Epithelial cell of prostate (primary cell): ENCODE results near the gene ATP5F1D.

Experiments used
- DNase-seq: peaks from one replicate; pipeline ENCODE4 v3.0.0-alpha.2; 2011; ENCODE audit warnings: low read depth, low spot score
- H3K27ac ChIP-seq: fragments of 450-650 bp; 2 replicates; pipeline ENCODE4 v1.5.1; 2017; ENCODE audit warnings: mild to moderate bottlenecking

ATP5F1D gene

DNA sequence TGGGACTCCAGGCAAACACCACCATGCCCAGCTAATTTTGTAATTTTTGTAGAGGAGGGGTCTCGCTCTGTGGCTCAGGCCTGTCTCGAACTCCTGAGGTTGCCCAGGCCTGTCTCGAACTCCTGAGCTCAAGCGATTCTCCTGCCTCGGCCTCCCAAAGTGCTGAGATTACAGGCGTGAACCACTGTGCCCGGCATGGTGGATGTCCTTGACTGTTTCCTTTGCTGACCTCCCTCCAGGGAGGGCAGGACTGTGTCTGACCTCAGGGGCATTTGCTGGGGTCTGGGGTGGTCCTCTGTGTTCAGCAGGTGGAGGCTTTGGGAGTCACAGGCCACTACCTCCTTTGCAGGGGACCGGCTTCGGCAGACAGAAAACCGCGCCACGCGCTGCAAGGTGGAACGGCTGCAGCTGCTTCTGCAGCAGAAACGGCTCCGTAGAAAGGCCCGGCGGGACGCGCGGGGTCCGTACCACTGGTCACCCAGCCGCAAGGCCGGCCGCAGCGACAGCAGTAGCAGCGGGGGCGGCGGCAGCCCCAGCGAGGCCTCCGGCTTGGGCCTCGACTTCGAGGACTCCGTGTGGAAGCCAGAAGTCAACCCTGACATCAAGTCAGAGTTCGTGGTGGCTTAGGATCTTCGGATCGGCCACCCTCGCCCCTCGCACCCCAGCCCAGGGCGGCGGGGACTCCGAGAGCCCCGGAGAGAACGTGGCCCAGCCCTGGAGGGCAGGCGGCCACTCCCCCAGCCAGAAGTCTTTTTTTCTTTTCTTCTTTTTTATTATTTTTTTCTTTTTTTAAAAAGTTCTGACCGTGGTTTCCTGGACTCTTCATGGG lies 15.3 kb downstream of the ATP5F1D start:
- H3K27ac ChIP-seq: peak overlapping the region; percentile 99

DNA sequence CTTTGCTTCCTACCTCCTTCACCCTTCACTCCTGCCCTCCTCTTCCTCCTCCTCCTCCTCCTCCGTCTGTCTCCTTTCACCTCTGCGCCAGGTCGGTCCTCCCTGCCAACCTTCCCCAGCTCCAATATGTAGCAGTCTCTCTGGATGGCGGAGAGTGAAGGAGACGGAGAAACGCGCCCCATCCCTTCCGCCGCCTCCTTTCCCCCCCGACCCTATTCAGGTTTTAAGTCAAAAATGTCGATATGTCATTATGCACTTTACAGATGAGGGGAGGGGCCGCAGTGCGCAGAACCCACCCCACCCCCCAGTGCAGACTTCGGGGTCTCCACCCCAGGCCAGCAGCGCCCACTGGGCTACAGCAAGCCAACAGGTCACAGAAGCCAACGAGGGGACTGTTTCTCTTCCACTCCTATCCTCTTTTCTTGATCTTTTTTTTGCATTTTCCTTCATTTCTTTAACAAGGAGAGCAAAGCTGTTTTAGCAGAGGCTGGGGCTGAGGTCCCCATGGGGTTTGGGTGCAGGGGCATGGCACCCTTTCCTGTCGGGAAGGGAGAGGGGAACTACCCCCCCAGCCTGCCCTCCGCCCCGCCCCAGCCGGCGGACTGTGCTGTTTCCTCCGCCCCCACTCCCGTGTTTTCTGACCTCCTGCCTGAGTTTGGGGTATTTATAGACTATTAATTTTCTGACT lies 16.1 kb downstream of the ATP5F1D start:
- DNase-seq: no peak
- H3K27ac ChIP-seq: peak overlapping the region; percentile 99

More for the DNA sequence above, 15.3 kb downstream of the ATP5F1D start:
- no peak for DNase-seq

DNA sequence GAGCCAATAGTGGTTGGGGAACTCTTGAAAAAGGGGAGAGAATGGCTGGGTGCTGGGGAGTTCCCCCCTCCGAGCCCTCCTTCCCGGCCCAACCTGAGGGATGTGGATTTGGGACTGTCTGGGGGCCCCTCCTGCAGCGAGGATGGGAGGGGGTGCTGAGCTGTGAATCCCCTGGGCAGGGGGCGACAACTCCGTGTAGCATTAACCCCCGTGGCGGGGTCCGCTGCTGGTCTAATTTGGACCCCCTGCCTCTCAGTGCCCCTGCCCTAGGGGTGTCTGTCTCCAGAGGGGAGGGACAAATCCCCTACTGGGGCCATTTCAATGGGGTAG lies 16.6 kb downstream of the ATP5F1D start:
- H3K27ac ChIP-seq: peak overlapping the region; percentile 99
- no peak for DNase-seq

DNA sequence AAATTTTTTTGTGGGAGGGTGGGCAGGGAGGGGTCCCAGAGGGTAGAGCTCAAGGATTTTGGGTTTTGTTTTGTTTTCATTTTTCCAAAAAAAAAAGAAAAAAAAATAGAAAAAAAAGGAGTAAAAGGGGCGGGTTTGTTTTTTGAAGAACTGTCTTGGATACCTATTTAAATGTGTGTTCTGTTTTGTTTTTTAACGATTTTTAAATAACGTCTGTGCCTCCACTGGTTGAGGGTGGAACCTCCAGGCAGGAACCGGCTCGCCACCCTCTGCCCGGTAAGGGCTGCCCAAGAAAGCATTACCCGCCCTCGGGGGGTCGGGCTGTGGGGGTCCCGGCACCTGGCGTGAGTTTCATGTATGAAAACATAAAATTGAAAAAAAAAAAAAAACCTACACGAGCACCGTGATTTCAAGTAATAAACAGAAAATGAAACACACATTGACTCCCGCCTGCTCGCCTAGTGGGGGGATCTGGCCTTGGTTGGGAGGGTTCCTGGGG lies 17.2 kb downstream of the ATP5F1D start:
- peak overlapping the region; percentile 99 for H3K27ac ChIP-seq

DNA sequence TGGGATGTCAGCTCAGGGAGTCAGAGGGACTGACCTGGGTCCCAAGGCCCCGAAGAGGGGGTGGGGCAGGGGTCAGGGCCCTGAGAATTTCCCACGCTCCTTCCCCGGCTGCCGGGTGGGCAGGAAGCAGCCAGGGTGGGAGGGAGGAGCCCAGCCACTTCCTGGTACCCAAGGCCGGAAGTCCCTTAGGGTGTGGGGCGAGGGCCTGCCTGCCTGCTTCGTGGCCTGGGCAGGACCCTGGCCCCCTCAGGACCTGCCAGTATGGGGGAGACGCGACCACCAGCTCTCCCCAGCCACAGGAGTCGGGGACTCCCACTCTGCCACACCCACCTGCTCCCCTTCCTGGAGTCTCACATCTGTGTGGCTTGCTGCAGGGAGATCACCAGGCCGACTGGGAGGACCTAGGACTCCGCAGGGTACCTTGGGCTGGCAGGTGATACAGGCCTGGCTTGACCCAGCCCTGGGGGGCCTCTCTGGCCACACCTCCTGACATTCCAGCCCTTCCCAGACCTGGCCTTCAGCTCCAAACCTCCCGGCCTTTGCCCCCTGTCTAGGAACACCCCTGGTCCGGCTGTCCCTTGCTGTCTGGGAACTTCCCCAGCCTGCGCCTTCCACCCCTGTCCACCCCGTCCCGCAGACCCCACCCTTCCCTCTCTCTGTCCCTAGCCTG lies 17.8 kb downstream of the ATP5F1D start:
- no peak for DNase-seq
- peak overlapping the region; percentile 99 for H3K27ac ChIP-seq

More for the DNA sequence above, 17.2 kb downstream of the ATP5F1D start:
- no peak for DNase-seq

DNA sequence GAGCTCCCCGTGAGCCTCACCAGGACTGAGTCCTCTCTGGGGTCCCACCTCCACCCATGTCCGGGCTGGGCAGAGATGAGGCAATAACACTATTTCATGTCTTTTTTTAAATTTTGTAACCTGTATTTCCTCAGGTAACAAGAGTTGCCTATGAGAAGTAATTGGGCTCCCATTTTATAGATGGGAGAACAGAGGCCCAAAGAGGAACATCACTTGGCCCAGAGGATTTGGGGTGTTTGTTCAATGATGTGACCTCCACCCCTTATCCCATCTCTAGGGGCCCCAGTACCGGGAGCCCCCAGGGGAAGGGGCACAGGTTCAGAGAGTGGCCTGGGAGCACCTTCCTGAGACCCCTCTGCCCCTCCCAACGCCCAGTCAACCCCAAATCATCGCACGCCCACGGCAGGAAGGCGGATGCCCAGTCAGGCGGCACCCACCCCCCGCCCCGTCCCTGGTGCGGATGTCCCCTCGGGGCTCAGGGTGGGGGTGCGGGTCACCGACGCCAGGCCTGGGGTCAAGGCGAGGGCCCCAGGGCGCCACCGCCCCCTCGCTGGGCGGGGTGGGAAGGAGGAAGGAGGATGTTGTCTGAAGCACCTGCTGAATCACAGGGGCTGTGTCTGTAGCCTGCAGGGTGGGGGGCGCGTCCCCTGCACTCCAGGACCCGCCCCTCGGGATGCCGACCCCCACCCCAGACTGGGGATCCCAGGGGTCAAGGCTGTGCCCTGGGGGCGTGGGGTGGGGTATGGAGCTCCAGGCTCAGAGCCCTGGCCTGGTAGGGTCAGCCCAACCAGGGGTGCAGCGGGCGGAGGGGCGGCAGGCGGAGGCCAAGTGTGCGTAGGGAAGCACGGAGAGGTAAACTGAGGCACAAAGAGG lies 18.6 kb downstream of the ATP5F1D start:
- H3K27ac ChIP-seq: peak overlapping the region; percentile 99
- DNase-seq: no peak

DNA sequence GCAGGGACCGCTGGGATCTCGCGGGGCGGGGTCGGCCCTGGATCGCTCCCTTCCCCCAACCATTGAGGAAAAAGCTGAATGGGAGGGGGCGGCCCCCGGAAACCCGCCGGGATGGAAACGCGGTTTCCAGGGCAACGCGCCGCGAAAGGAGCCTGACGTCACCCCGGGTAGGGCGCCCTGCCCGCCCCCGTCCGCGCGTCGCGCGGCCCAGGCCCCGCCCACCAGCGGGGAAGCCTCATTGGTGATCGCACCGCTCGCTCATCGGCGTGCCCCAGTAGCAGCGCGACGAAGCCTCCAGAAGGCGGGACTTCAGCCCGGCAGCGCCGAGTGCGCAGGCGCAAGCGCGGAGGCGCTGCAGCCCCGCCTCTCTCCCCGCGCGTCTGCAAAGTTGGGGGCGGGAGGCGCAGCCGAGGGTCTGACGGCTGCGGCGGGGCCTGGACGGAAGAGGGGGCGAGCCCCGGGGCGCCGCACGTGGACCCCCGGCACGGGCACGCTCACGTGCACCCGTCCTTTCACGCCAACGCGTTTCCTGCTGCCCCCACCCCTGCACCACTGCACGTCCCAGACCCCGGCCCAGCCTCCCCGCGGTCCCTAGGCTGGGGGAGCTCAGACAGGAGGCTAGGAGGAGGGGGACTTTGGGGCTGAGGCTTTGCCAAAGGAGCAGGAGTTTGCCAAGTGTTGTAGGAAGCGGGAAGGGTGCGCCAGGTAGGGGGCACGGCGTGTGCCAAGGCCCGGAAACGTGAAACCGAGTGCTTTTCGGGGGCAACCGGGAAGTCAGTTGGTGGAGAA lies 19.4 kb downstream of the ATP5F1D start:
- peak overlapping the region; percentile 99 for H3K27ac ChIP-seq
- no peak for DNase-seq

DNA sequence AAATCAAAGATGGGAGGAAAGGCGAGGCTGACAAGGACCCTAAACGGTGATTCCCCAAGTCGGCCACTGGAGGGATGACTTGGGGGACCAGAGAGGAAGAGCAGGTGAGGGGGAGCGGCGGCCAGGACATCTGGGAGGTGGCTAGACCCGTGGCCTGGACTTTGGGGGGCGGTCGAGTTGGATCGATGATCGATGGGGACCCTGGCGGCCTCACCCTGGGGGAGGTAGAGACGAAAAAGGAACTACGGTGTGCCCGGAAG lies 19.9 kb downstream of the ATP5F1D start:
- no peak for DNase-seq
- peak overlapping the region; percentile 99 for H3K27ac ChIP-seq

DNA sequence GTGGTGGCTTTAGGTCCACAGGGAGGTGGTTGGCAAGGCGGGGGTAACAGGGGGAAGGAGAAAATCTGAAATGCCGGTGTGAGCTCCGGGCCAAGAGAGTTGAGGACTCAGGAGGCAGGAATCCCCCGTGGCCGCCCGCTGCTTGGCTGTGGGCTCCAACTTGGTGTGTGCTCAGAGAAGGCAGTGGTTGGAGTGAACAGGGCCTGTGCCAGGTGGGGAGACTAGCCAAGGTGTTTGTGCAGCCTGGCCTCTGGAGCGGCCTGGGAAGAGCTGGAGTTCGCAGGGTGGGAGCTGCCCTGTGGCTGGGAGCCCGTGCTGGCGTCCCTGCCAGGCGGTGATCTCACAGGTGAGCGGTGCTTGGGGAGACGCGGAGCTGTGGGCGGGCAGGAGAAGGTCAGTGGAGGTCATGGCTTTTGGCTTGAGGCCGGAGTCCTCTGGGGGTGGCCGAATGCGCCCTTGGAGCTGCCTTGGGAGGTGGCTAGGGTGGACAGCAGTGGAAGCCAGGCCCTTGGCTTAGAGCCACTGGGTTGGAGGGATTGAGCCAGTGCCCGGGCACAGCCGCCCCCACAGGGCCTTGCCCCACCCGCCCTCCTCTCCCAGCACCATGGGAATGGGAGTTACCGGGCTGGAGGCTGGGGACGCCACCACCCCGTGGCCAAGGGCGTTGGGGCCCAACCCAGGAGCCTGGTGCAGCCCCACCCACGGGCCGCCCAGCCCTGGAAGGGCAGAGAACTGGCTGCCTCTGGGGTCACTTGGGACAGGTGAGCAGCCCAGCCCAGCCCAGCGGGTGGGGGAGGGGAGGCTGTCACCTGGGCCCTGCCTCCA lies 20.5 kb downstream of the ATP5F1D start:
- no peak for DNase-seq
- H3K27ac ChIP-seq: peak overlapping the region; percentile 99

DNA sequence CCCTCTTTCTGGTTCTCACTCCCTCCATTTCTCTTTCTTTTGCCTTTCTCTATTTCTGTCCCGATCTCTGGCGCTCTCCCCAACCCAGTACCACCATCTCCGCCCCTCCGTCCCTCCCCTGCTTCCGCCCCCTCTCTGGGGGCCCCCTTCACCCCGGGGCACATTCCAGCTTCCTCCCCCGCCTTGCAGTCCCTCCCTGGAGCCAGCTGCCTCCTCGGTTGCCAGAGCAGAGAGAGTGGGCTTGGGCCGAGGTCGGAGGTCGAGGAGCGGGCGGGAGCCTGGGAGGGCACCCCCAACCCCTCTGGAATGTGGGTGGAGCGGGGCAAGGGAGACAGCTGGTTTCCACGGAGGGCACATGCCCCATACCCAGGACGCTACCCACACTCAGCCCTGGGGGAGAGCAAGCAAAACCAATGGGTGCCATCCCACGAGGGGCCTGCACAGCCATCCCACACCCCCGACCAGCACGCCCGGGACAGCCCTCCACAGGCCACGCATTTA lies 21.1 kb downstream of the ATP5F1D start:
- H3K27ac ChIP-seq: peak overlapping the region; percentile 99
- no peak for DNase-seq

DNA sequence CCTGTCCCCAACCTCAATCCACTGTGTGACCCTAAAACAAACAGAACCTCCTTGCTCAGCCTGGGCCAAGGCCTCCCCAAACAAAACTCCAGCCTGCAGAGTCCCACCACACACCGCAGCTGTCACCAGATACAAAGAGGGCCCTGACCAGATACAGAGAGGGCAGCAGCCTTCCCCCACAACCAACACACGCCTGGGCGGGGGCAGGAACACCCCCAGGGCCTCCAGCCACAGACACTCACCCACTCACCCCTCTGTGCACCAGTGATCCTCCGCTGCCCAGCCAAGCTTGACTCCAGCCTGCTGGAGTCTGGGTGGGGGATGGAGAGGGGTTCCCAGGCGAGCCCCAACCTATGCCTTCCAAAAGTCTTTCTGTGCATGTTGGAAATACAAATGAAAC lies 21.6 kb downstream of the ATP5F1D start:
- DNase-seq: no peak

DNA sequence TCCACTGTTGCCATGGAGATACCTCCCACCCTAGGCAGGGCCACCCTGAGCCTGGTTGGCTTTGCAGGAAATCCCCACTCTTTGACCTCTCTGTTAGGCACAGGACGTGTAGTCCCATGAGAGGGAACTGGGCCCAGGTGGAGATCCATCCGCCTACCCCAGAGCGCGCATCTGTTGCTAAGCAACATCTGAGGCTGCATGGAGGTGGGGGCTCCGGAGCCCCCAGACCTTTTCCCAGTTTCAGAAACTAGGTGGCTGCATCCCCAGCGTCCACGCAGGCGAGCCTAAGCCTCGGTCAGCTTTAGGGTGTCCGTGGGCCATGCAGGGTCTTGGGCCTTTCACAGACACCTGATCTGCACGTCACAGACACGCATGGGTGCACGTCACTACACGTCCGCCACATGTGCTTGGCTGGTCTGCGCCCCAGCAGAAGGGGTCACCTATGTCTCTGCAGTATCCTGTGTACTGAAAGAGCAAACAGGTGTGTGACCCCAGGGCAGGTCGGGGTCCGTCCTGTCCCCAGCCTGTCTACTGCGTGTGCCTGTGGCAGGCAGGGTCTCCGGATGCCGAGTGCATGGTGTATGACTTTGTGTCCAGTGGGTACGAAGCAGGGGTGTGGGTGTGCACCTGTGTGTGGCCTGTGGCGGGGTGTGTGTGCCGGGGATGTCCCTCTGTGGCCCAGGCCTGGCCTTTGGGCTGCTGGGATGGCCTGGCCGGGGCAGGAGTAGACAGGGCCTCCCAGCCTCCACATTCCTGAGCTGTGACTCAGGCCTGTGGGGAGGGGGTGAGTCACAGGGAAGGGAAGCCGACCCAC lies 23.5 kb downstream of the ATP5F1D start:
- DNase-seq: no peak
- peak overlapping the region; percentile 99 for H3K27ac ChIP-seq

More for the DNA sequence above, 21.6 kb downstream of the ATP5F1D start:
- H3K27ac ChIP-seq: peak overlapping the region; percentile 99

DNA sequence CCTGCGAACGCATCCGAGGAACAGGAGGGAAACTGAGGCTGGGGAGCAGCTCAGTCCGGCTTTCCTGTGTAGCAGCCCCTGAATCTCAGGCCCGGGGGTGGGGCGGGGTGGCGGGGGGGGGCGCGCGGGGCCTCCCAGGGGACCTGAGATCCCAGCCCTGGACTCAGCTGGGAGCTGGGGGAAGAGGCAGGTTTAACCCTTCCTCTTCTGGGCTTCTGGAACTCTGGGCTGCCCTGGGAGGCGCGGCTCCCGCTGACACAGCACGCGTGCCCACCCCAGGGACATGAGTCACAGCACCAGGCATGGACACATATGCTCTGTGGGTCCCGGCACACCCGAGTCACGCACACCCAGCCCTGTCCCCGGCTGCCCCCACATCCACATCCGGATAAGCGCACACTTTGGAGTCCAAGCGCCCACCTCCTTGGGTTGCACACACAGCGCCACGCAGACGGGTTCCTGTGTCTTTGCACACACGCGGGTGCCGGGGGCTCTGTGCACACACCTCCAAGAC lies 24.1 kb downstream of the ATP5F1D start:
- peak overlapping the region; percentile 99 for H3K27ac ChIP-seq
- no peak for DNase-seq

DNA sequence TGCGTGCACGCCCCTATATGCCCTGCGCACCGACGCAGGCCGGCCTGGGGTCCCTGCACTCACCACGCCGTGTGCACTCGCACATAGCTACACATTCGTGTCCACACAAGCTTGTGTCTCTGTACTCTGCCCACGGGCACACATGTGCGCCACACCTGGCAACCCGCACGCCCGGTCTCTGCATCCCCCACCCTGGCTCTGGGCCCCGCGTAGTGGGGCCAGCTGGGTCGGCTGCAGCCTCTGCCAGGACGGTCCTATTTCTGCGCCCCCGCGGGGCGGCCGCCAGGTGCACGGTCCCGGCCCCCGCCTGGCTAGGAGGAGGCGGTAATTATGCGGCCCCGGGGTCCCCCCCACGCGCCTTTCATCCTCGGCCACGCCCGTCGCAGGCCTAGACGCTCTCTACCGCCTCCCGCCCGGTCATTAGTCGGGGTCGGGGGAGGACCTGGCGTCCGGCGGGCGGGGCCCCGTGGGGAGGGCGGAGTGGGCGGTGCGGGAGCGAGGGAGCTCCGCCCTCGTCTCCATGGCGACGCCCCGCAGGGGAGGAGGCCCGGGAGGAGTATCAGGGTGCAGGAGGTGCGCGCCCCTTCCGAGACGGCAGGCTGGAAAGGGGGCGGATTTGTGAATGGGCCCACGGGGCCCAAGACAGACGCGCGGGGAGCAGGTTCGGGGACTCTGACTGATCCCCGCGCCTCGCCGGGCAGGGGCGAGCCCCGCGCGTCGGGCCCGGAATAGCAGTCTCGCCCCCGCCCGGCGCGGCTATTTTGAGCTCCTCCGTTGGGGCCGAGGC lies 24.8 kb downstream of the ATP5F1D start:
- H3K27ac ChIP-seq: peak overlapping the region; percentile 99
- DNase-seq: no peak

DNA sequence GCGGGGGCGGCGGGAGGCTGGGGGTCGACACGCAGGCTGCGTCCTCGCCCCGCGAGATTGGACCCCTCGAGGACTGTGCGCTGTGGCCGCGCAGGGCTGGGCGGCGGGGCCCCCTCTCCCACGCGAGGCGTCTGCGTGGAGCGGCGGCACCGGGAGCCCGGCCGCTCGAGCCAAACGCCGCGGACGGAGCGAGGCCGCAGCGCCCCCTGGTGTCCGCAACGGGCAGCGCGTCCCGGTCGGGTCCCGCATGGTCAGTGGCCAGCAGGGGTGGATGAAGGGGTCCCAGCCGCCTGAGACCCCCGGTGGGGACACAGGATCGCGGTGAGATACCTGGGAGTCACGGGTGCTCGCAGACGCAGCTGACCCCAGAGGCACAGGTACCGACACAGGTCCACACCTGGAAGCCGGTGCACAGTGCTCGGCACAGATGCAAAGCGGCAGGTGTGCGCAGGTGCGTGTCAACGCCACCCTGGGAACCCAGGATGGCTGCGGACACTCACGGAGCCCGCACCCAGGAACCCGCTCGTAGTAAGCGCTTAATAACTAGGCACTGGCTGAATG lies 25.4 kb downstream of the ATP5F1D start:
- H3K27ac ChIP-seq: peak overlapping the region; percentile 99
- DNase-seq: no peak

DNA sequence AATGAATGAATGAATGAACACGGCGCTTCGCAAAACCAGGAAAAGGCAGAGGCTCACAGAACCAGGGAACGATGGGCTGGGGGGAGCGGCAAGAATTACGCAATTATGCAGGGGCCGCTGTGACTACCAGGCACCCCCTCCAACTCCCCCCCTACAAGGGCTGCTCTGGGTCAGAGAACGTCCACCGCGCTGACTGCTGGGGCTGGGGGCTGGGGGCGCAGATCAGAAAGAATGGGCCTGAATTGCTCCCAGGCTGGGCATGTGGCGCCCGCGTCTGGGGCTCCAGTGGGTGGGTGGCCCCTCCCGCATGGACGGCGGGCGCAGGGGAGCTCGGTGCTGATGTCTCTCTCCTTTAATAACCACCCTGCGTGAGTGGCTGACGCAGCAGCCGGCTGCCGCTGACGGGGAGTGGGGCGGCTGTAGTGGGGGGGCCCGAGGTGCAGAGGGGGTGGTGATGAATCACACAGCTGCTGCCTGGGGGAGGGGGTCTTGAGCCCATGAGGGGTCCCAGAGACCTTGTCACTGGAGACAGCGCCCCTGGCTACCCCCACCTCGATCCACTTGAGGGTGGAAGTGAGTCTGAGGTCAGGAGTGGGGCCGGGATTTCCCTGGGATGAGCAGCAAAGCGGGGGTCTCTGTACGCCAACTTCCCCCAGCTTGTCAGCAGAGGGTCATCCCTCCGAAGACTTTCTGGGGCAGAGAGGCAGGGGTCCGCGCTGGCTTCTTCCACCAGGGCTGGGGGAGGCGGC lies 26.1 kb downstream of the ATP5F1D start:
- H3K27ac ChIP-seq: peak overlapping the region; percentile 99
- no peak for DNase-seq
